Right lobe of liver (tissue), 6 donors: ENCODE results near the gene RNF217. TPM values are rescaled to one million over a fixed set of nuclear protein-coding genes. Genes with fewer than 3 reads are reported as not detected.

Experiments
- ATAC-seq, 4 donors: fragments of 200-7000 bp; cut with Tn5 transposase; one replicate each; pipeline ENCODE4 v1.9.1; 2020; ENCODE audit warnings: mild to moderate bottlenecking in 4 of 4, moderate library complexity in 4 of 4
- DNase-seq, 3 donors: peaks; one replicate each; pipeline ENCODE4 v3.0.0-alpha.2; 2020
- H3K27ac ChIP-seq, 3 donors: fragments of 200-600 bp; one replicate each; pipeline ENCODE4 v1.8.0; 2022
- H3K27me3 ChIP-seq, 2 donors: fragments of 200-600 bp; one replicate each; pipeline ENCODE4 v1.8.0; 2022
- H3K36me3 ChIP-seq, 4 donors: fragments of 200-600 bp; sonication (generic) in 1 of 4; one replicate each; pipeline versions ENCODE4 v1.5.1 to v1.8.0; 2017 to 2022; ENCODE audit warnings: control low read depth in 1 of 4
- H3K4me1 ChIP-seq, 4 donors: fragments of 200-600 bp; sonication (generic) in 1 of 4; one replicate each; pipeline versions ENCODE4 v1.5.1 to v1.8.0; 2017 to 2022; ENCODE audit warnings: control low read depth in 1 of 4
- H3K4me3 ChIP-seq, 3 donors: fragments of 200-600 bp; one replicate each; pipeline ENCODE4 v1.8.0; 2022
- H3K9me3 ChIP-seq, 4 donors: fragments of 200-600 bp; sonication (generic) in 1 of 4; one replicate each; pipeline versions ENCODE4 v1.5.1 to v1.8.0; 2017 to 2022; ENCODE audit warnings: control low read depth in 1 of 4
- POLR2A ChIP-seq: fragments of 450-650 bp; IDR thresholded peaks from one replicate; pipeline ENCODE4 v1.6.1; 2017; ENCODE audit warnings: antibody characterized with exemption, mild to moderate bottlenecking
- WGBS: methylation state at CpG from one replicate; pipeline ENCODE4 v1.1.6; 2018; ENCODE audit warnings: low coverage, low lambda C conversion rate; ENCODE audit not compliant: insufficient coverage; ENCODE audit errors: missing lambda C conversion rate; 5-methylcytosine and 5-hydroxymethylcytosine counted together
- intact Hi-C, 2 donors: fragments of 100-400 bp; cut with DNase I; formaldehyde crosslinking; loops; one replicate each; pipeline versions ENCODE4 v1.11.2 to v1.14.1; 2022
- total RNA-seq, 6 experiments: library from RNA; depleted of rRNA in 2 of 6; stranded (reverse); fragments of >200 nt in 2 of 6; fragmentation: NEBNext Ultra II Directional in 3 of 6; extraction: Animal tissue kit (Norgen Biotek cat#: 25700) in 3 of 6; gene quantifications; one replicate each; pipeline versions ENCODE4 v1.1.0 to v1.2.4, GENCODE V29; 2016 to 2023
- TF ChIP-seq, protein P1 (sequence below), 4 donors: fragments of 200-600 bp in 3 of 4; fragments of 450-650 bp in 1 of 4; IDR thresholded peaks; one replicate each; pipeline versions ENCODE4 v1.5.1 to v1.8.0; 2016 to 2022; ENCODE audit warnings: antibody characterized with exemption in 4 of 4, mild to moderate bottlenecking in 2 of 4
- donor health status: DM: no; HTN: yes; CAD: no.
- donor health status: DM: no; HTN: no; CAD: no.
- donor health status: DM: no; HTN: no; CAD: no.
- donor health status: DM: no; HTN: yes; CAD: no.
- donor health status: DM: no; HTN: yes; CAD: no.

The RNF217 gene
- total RNA-seq, 6 experiments from 2014 or later = 9.8 to 20.7 (median 14.3) TPM

DNA sequence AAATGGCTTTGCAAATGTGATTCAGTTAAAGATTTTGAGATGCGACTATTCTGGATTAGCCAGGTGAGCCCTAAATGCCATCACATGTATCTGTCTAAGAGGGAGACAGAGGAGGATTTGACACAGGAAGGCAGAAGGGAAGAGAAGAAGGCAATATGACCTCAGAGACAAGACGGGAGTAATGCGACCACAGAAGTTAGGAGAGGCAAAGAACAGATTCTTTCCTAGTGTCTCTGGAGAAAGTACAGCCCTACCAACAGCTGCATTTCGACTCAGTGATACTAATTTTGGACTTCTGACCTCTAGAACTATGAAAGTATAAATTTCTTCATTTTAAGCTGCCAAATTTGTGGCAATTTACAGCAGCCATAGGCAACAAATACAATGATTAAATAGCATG is 167.1 kb downstream of the RNF217 start:
- DNase-seq (no peak), ATAC-seq (no peak)
- TF ChIP-seq, protein P1, sequence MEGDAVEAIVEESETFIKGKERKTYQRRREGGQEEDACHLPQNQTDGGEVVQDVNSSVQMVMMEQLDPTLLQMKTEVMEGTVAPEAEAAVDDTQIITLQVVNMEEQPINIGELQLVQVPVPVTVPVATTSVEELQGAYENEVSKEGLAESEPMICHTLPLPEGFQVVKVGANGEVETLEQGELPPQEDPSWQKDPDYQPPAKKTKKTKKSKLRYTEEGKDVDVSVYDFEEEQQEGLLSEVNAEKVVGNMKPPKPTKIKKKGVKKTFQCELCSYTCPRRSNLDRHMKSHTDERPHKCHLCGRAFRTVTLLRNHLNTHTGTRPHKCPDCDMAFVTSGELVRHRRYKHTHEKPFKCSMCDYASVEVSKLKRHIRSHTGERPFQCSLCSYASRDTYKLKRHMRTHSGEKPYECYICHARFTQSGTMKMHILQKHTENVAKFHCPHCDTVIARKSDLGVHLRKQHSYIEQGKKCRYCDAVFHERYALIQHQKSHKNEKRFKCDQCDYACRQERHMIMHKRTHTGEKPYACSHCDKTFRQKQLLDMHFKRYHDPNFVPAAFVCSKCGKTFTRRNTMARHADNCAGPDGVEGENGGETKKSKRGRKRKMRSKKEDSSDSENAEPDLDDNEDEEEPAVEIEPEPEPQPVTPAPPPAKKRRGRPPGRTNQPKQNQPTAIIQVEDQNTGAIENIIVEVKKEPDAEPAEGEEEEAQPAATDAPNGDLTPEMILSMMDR (IDR thresholded peaks at IDR 0.05) = no peak
- TF ChIP-seq POLR2A = no peak
- Histone ChIP-seq H3K36me3 (no peaks in the 10 kb centered on the region), H3K27ac (no peak overlapping the region), H3K27me3 (no peaks in the 10 kb centered on the region), H3K4me1 (no peaks in the 10 kb centered on the region), H3K9me3 (no peaks in the 10 kb centered on the region), H3K4me3 (no peak overlapping the region)
- intact Hi-C loops = no loop called here
- WGBS = 78% methylated on average over 4 of the region's 4 CpGs

DNA sequence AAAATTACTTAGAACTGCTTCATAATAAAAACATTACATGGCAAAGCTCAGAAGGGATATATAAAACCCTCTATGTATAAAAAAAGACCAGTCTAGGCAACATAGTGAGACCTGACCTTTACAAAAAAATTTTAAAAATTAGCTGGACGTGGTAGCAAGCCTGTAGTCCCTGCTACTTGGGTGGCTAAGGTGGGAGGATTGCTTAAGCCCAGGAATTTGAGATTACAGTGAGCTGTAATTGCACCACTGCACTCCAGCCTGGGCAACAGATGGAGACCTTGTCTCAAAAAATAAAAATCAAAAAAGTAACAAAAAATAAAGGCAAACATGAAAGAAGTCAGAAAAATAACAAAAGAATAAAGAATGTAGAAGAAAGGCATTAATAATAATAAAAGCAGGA is 169.8 kb downstream of the RNF217 start:
- intact Hi-C loops = no loop called here
- no peak for TF ChIP-seq POLR2A
- TF ChIP-seq, protein P1 (IDR thresholded peaks at IDR 0.05) = no peak
- no peaks in the 10 kb centered on the region for H3K36me3 ChIP-seq
- no peaks in the 10 kb centered on the region for H3K9me3 ChIP-seq
- ATAC-seq (no peak), DNase-seq (no peak)
- H3K4me3 ChIP-seq = no peak overlapping the region
- no peaks in the 10 kb centered on the region for H3K27me3 ChIP-seq
- H3K4me1 ChIP-seq = no peaks in the 10 kb centered on the region
- H3K27ac ChIP-seq = no peak overlapping the region
- WGBS = 44% methylated on average over 1 of the region's 1 CpG

DNA sequence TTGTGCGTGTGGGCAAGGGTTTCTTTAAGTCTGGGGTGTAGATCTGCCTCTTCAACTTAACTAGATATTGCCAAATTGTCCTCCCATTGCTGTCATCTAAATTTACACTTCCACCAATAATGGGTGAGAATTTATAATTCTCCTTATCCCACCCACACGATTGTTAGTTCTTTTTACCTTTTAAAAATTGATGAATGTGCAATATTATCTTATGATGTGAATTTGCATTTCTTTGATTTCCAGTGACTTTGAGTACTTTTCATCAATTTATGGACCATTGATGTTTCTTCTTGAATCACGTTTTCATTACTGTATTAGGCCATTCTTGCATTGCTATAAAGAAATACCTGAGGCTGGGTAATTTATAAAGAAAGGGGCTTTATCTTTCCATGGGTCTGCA is 174.1 kb downstream of the RNF217 start:
- intact Hi-C loops = no loop called here
- WGBS = 75% methylated on average over 3 of the region's 3 CpGs
- TF ChIP-seq, protein P1 (IDR thresholded peaks at IDR 0.05) = no peak
- no peak for TF ChIP-seq POLR2A

DNA sequence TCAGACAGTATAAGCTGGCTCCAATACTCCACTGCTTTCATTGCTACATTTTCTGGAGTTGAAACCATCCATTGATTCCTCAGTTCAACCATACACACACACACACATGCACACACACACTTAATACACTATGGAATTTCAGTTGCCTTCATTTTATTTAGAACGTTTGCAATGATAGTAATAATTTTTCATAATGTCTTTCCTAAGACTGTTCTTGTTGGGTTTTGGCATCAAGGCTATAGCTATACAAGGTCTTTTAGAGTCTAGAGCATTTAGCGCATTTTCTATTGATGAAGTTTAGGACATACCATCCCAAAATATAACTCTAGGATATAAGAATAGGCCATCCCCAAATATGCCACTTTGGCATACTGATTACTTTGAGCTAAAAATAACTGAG is 175.8 kb downstream of the RNF217 start:
- no peaks in the 10 kb centered on the region for H3K4me1 ChIP-seq
- no peak for ATAC-seq

More for the DNA sequence above, 174.1 kb downstream of the RNF217 start:
- no peaks in the 10 kb centered on the region for H3K36me3 ChIP-seq
- no peaks in the 10 kb centered on the region for H3K27me3 ChIP-seq
- no peak overlapping the region for H3K4me3 ChIP-seq
- no peak for ATAC-seq
- no peak overlapping the region for H3K27ac ChIP-seq
- H3K4me1 ChIP-seq = no peaks in the 10 kb centered on the region
- no peak for DNase-seq
- H3K9me3 ChIP-seq = no peaks in the 10 kb centered on the region

More for the DNA sequence above, 175.8 kb downstream of the RNF217 start:
- Histone ChIP-seq H3K4me3 (no peak overlapping the region), H3K27ac (no peak overlapping the region), H3K27me3 (no peaks in the 10 kb centered on the region), H3K9me3 (no peaks in the 10 kb centered on the region), H3K36me3 (no peaks in the 10 kb centered on the region)
- TF ChIP-seq, protein P1 (IDR thresholded peaks at IDR 0.05) = no peak
- TF ChIP-seq POLR2A = no peak
- intact Hi-C loops = no loop called here
- DNase-seq = no peak
- 78% methylated on average over 2 of the region's 2 CpGs for WGBS
